Right lobe of liver (tissue), 6 donors: Measurements from ENCODE around the gene CALHM2. TPM values are rescaled to one million over a fixed set of nuclear protein-coding genes. Genes with fewer than 3 reads are reported as not detected.

Experiments used
- ATAC-seq, 4 donors: fragments of 200-7000 bp; cut with Tn5 transposase; one replicate each; pipeline ENCODE4 v1.9.1; 2020; ENCODE audit warnings: mild to moderate bottlenecking in 4 of 4, moderate library complexity in 4 of 4
- DNase-seq, 3 donors: peaks; one replicate each; pipeline ENCODE4 v3.0.0-alpha.2; 2020
- H3K27ac ChIP-seq, 3 donors: fragments of 200-600 bp; one replicate each; pipeline ENCODE4 v1.8.0; 2022
- H3K27me3 ChIP-seq, 2 donors: fragments of 200-600 bp; one replicate each; pipeline ENCODE4 v1.8.0; 2022
- H3K36me3 ChIP-seq, 4 donors: fragments of 200-600 bp; sonication (generic) in 1 of 4; one replicate each; pipeline versions ENCODE4 v1.5.1 to v1.8.0; 2017 to 2022; ENCODE audit warnings: control low read depth in 1 of 4
- H3K4me1 ChIP-seq, 4 donors: fragments of 200-600 bp; sonication (generic) in 1 of 4; one replicate each; pipeline versions ENCODE4 v1.5.1 to v1.8.0; 2017 to 2022; ENCODE audit warnings: control low read depth in 1 of 4
- H3K4me3 ChIP-seq, 3 donors: fragments of 200-600 bp; one replicate each; pipeline ENCODE4 v1.8.0; 2022
- H3K9me3 ChIP-seq, 4 donors: fragments of 200-600 bp; sonication (generic) in 1 of 4; one replicate each; pipeline versions ENCODE4 v1.5.1 to v1.8.0; 2017 to 2022; ENCODE audit warnings: control low read depth in 1 of 4
- CTCF ChIP-seq, 4 donors: fragments of 200-600 bp in 3 of 4; fragments of 450-650 bp in 1 of 4; IDR thresholded peaks; one replicate each; pipeline versions ENCODE4 v1.5.1 to v1.8.0; 2016 to 2022; ENCODE audit warnings: antibody characterized with exemption in 4 of 4, mild to moderate bottlenecking in 2 of 4
- POLR2A ChIP-seq: fragments of 450-650 bp; IDR thresholded peaks from one replicate; pipeline ENCODE4 v1.6.1; 2017; ENCODE audit warnings: antibody characterized with exemption, mild to moderate bottlenecking
- WGBS: methylation state at CpG from one replicate; pipeline ENCODE4 v1.1.6; 2018; ENCODE audit warnings: low coverage, low lambda C conversion rate; ENCODE audit not compliant: insufficient coverage; ENCODE audit errors: missing lambda C conversion rate; 5-methylcytosine and 5-hydroxymethylcytosine counted together
- intact Hi-C, 2 donors: fragments of 100-400 bp; cut with DNase I; formaldehyde crosslinking; loops; one replicate each; pipeline versions ENCODE4 v1.11.2 to v1.14.1; 2022
- total RNA-seq, 6 experiments: library from RNA; depleted of rRNA in 2 of 6; stranded (reverse); fragments of >200 nt in 2 of 6; fragmentation: NEBNext Ultra II Directional in 3 of 6; extraction: Animal tissue kit (Norgen Biotek cat#: 25700) in 3 of 6; gene quantifications; one replicate each; pipeline versions ENCODE4 v1.1.0 to v1.2.4, GENCODE V29; 2016 to 2023
- donor health status: DM: no; HTN: yes; CAD: no.
- donor health status: DM: no; HTN: no; CAD: no.
- donor health status: DM: no; HTN: no; CAD: no.
- donor health status: DM: no; HTN: yes; CAD: no.
- donor health status: DM: no; HTN: yes; CAD: no.

CALHM2 gene
- total RNA-seq, 6 experiments from 2014 or later: 2.3 to 5.7 (median 3.7) TPM

GRCh38 chr10:103476046-103476768 is 24.0 kb upstream of the CALHM2 start:
- no peak for TF ChIP-seq POLR2A
- no peak for TF ChIP-seq CTCF (IDR thresholded peaks at IDR 0.05)
- Histone ChIP-seq H3K4me3 (no peak overlapping the region), H3K27me3 (no peaks in the 10 kb centered on the region), H3K4me1 (no peaks in the 10 kb centered on the region), H3K36me3 (no peaks in the 10 kb centered on the region), H3K9me3 (no peaks in the 10 kb centered on the region), H3K27ac (no peak overlapping the region)
- DNase-seq: no peak
- WGBS: no CpG with 5 or more reads among the region's 11 CpGs
- intact Hi-C loops: loop anchor here in 1 of 2 donors (5.0 kb wide), 1 partner anchor 59 kb away; no protein-coding TSS in a partner anchor
- ATAC-seq: peak in 1 of 4 donors; percentile 14

- Histone ChIP-seq H3K27ac (no peak overlapping the region), H3K9me3 (no peaks in the 10 kb centered on the region), H3K27me3 (no peaks in the 10 kb centered on the region), H3K4me3 (no peak overlapping the region), H3K4me1 (no peaks in the 10 kb centered on the region), H3K36me3 (no peaks in the 10 kb centered on the region)
- DNase-seq: no peak
- no peak for ATAC-seq
- TF ChIP-seq CTCF (IDR thresholded peaks at IDR 0.05): no peak
- TF ChIP-seq POLR2A: no peak
- intact Hi-C loops: loop anchor here in 1 of 2 donors (5.0 kb wide), 1 partner anchor 58 kb away; no protein-coding TSS in a partner anchor
- WGBS: 81% methylated on average over 3 of the region's 4 CpGs
These were observed 23.3 kb upstream of the CALHM2 start for GRCh38 chr10:103475437-103475836.

- no peak for DNase-seq
- Histone ChIP-seq H3K4me3 (no peak overlapping the region), H3K9me3 (no peaks in the 10 kb centered on the region), H3K4me1 (no peaks in the 10 kb centered on the region), H3K27me3 (no peaks in the 10 kb centered on the region), H3K27ac (no peak overlapping the region), H3K36me3 (no peaks in the 10 kb centered on the region)
- no peak for TF ChIP-seq CTCF (IDR thresholded peaks at IDR 0.05)
- TF ChIP-seq POLR2A: no peak
- ATAC-seq: no peak
- WGBS: 84% methylated on average over 3 of the region's 3 CpGs
- intact Hi-C loops: no loop called here
These were observed 21.9 kb upstream of the CALHM2 start for GRCh38 chr10:103474077-103474476.

- TF ChIP-seq POLR2A (no peak), CTCF (IDR thresholded peaks at IDR 0.05) (no peak)
- WGBS: 30% methylated on average over 4 of the region's 32 CpGs
- no peak for DNase-seq
- H3K36me3 ChIP-seq: no peaks in the 10 kb centered on the region
- H3K9me3 ChIP-seq: no peaks in the 10 kb centered on the region
- H3K27ac ChIP-seq: no peak overlapping the region
- no peaks in the 10 kb centered on the region for H3K27me3 ChIP-seq
- ATAC-seq: no peak
- no peaks in the 10 kb centered on the region for H3K4me1 ChIP-seq
- no peak overlapping the region for H3K4me3 ChIP-seq
- intact Hi-C loops: no loop called here
These were observed 21.1 kb upstream of the CALHM2 start for GRCh38 chr10:103473261-103473671.
